GM12878 (cell line): ENCODE results near the gene OSBPL3. TPM values are rescaled to one million over a fixed set of nuclear protein-coding genes. Genes with fewer than 3 reads are reported as not detected.
A peak's percentile ranks its signal among the peaks of the same experiment; 100 is the strongest.

ENCODE experiments used
- CEBPB ChIP-seq, 2 experiments: fragments of 150-350 bp in 1 of 2; IDR thresholded peaks; 2 replicates each; pipeline ENCODE4 v1.6.1; 2012 to 2014; ENCODE audit warnings: low read depth in 2 of 2, low read length in 2 of 2, borderline replicate concordance in 1 of 2, inconsistent platforms in 1 of 2
- CHD1 ChIP-seq: IDR thresholded peaks from 2 replicates; pipeline ENCODE4 v1.6.1; 2012; ENCODE audit warnings: low read depth, low read length, improper control_type of control experiment
- CUX1 ChIP-seq: IDR thresholded peaks from 2 replicates; pipeline ENCODE4 v1.6.1; 2012; ENCODE audit warnings: improper control_type of control experiment, low read depth, low read length; ENCODE audit not compliant: insufficient replicate concordance
- EZH2 ChIP-seq: IDR thresholded peaks from 2 replicates; pipeline ENCODE4 v1.6.1; 2012; ENCODE audit warnings: low read depth, mild to moderate bottlenecking, control low read depth, inconsistent platforms, low read length, borderline replicate concordance; ENCODE audit not compliant: control insufficient read depth
- FOXK2 ChIP-seq: fragments of 450-650 bp; IDR thresholded peaks from 2 replicates; pipeline ENCODE4 v1.6.1; 2017; ENCODE audit warnings: mild to moderate bottlenecking, moderate library complexity
- MEF2A ChIP-seq: IDR thresholded peaks from 2 replicates; pipeline ENCODE4 v1.6.1; 2011; ENCODE audit warnings: low read depth, mild to moderate bottlenecking, low read length, moderate library complexity; ENCODE audit not compliant: insufficient read depth
- NKRF ChIP-seq: fragments of 450-650 bp; conservative IDR thresholded peaks from 2 replicates; pipeline ENCODE4 v1.6.1; 2017; ENCODE audit warnings: mild to moderate bottlenecking, moderate library complexity
- PML ChIP-seq: IDR thresholded peaks from 2 replicates; pipeline ENCODE4 v1.6.1; 2012; ENCODE audit warnings: low read length, inconsistent platforms
- RAD21 ChIP-seq: IDR thresholded peaks from 2 replicates; pipeline ENCODE4 v1.6.1; 2011; ENCODE audit warnings: mild to moderate bottlenecking, low read depth, low read length, moderate library complexity; ENCODE audit not compliant: insufficient read depth
- RELB ChIP-seq: fragments of 450-650 bp; IDR thresholded peaks from 2 replicates; pipeline ENCODE4 v1.6.1; 2017; ENCODE audit warnings: low read depth, mild to moderate bottlenecking, moderate library complexity
- SMARCA5 ChIP-seq: fragments of 450-650 bp; IDR thresholded peaks from 2 replicates; pipeline ENCODE4 v1.6.1; 2017; ENCODE audit warnings: mild to moderate bottlenecking
- SUPT20H ChIP-seq: IDR thresholded peaks from 2 replicates; pipeline ENCODE4 v1.6.1; 2011; ENCODE audit warnings: low read depth, mild to moderate bottlenecking, low read length, moderate library complexity, borderline replicate concordance; ENCODE audit not compliant: control insufficient read depth
- TAF1 ChIP-seq: IDR thresholded peaks from 2 replicates; pipeline ENCODE4 v1.6.1; 2011; ENCODE audit warnings: mild to moderate bottlenecking, low read depth, low read length, borderline replicate concordance
- TARDBP ChIP-seq: IDR thresholded peaks from 2 replicates; pipeline ENCODE4 v1.6.1; 2016; ENCODE audit warnings: borderline replicate concordance
- TCF12 ChIP-seq: IDR thresholded peaks from 2 replicates; pipeline ENCODE4 v1.6.1; 2011; ENCODE audit warnings: low read depth, mild to moderate bottlenecking, low read length
- TCF7 ChIP-seq: IDR thresholded peaks from 2 replicates; pipeline ENCODE4 v1.6.1; 2014; ENCODE audit warnings: antibody characterized with exemption, borderline replicate concordance
- USF1 ChIP-seq: IDR thresholded peaks from 2 replicates; pipeline ENCODE4 v1.6.1; 2011; ENCODE audit warnings: borderline replicate concordance, low read depth, mild to moderate bottlenecking, moderate library complexity, mixed read lengths, low read length; ENCODE audit not compliant: insufficient read depth; ENCODE audit errors: extremely low read length
- YBX1 ChIP-seq: fragments of 450-650 bp; IDR thresholded peaks from 2 replicates; pipeline ENCODE4 v1.6.1; 2016; ENCODE audit warnings: antibody characterized with exemption
- ZNF24 ChIP-seq: fragments of 450-650 bp; IDR thresholded peaks from 2 replicates; pipeline ENCODE4 v1.6.1; 2017; ENCODE audit warnings: antibody characterized with exemption, mild to moderate bottlenecking
- ZZZ3 ChIP-seq: IDR thresholded peaks from 2 replicates; pipeline ENCODE4 v1.6.1; 2011; ENCODE audit warnings: low read depth; ENCODE audit not compliant: control insufficient read depth, insufficient read length
- polyA plus RNA-seq, 11 experiments: library from polyadenylated mRNA; depleted of rRNA in 4 of 11; unstranded in 6 of 11; stranded (reverse) in 5 of 11; fragments of >200 nt; fragmentation: Nextera tagmentation in 4 of 11; fragmentation: Illumina TruSeq in 1 of 11; extraction: Ambion mirVana in 4 of 11; extraction: Trizol in 1 of 11; gene quantifications; 1 replicate in 1 of 11; 2 replicates in 10 of 11; pipeline versions ENCODE4 v1.2.1 to v1.2.3, GENCODE V29; 2011 to 2016; ENCODE audit warnings: inconsistent platforms in 2 of 11, missing spikeins in 2 of 11, low read depth in 1 of 11
- total RNA-seq, 4 experiments: library from RNA; depleted of rRNA in 3 of 4; stranded (reverse); fragments of >200 nt in 3 of 4; fragmentation: Illumina TruSeq in 1 of 4; extraction: Trizol in 1 of 4; gene quantifications; 2 replicates each; pipeline versions ENCODE4 v1.2.1 to v1.2.3, GENCODE V29; 2013 to 2021

The OSBPL3 gene
- total and polyA plus RNA-seq, 10 of the 15 experiments (the other 5 are each of a cell fraction or from before 2014, with no cell fraction given), result 6.1 to 46.6 (median 27.0) TPM

GRCh38 chr7:24819916-24820689 lies 159.9 kb downstream of the OSBPL3 start (continued):
- TF ChIP-seq USF1 (no peak), YBX1 (no peak), CHD1 (no peak), NKRF (0 out of 2 replicates have a peak, but pooled peaks have one; percentile 40), CEBPB (IDR thresholded peaks at IDR 0.05; ENCODE audit: borderline replicate concordance in 1 of 2, low read depth in 2 of 2, low read length in 2 of 2) (no peak), PML (0 out of 2 replicates have a peak, but pooled peaks have one; percentile 16), RAD21 (peak; percentile 99), TCF7 (no peak), MEF2A (no peak), SMARCA5 (no peak), RELB (no peak), ZNF24 (peak; percentile 30; the same call in 1 of the 2 replicates), TAF1 (no peak), FOXK2 (no peak), TARDBP (no peak), TCF12 (peak; percentile 90), SUPT20H (no peak), ZZZ3 (no peak), CUX1 (no peak), EZH2 (no peak)
